Heart left ventricle (tissue), 16 donors: ENCODE results near the gene LGALS3BP. TPM values are rescaled to one million over a fixed set of nuclear protein-coding genes. Genes with fewer than 3 reads are reported as not detected.
A peak's percentile ranks its signal among the peaks of the same experiment; 100 is the strongest.
"Not testable (repeated sequence)": the region's sequence is repeated elsewhere in the genome, so short reads cannot be mapped to it uniquely, and the experiment has no call there.

Experiments used
- ATAC-seq, 4 donors: fragments of 200-7000 bp; cut with Tn5 transposase; one replicate each; pipeline ENCODE4 v1.9.1; 2020 to 2022; ENCODE audit warnings: moderate library complexity in 4 of 4, mild to moderate bottlenecking in 3 of 4, moderate number of reproducible peaks in 1 of 4
- DNase-seq, 5 donors: peaks; one replicate each; pipeline ENCODE4 v3.0.0-alpha.2; 2020
- H3K27ac ChIP-seq, 12 donors: fragments of 200-600 bp; sonication (generic) in 4 of 12; one replicate each; pipeline versions ENCODE4 v1.5.0 to v1.8.0; 2016 to 2022; ENCODE audit warnings: mild to moderate bottlenecking in 2 of 12
- H3K27me3 ChIP-seq, 9 donors: fragments of 200-600 bp; sonication (generic) in 2 of 9; one replicate each; pipeline versions ENCODE4 v1.5.1 to v1.8.0; 2016 to 2022; ENCODE audit warnings: mild to moderate bottlenecking in 3 of 9
- H3K36me3 ChIP-seq, 9 donors: fragments of 200-600 bp; sonication (generic) in 2 of 9; one replicate each; pipeline versions ENCODE4 v1.5.0 to v1.8.0; 2018 to 2022; ENCODE audit warnings: mild to moderate bottlenecking in 2 of 9
- H3K4me1 ChIP-seq, 12 donors: fragments of 200-600 bp; sonication (generic) in 4 of 12; one replicate each; pipeline versions ENCODE4 v1.5.0 to v1.8.0; 2016 to 2022; ENCODE audit warnings: mild to moderate bottlenecking in 3 of 12
- H3K4me3 ChIP-seq, 12 donors: fragments of 200-600 bp; sonication (generic) in 4 of 12; one replicate each; pipeline versions ENCODE4 v1.5.0 to v1.8.0; 2017 to 2022; ENCODE audit warnings: mild to moderate bottlenecking in 9 of 12, moderate library complexity in 4 of 12
- H3K9me3 ChIP-seq, 12 donors: fragments of 200-600 bp; sonication (generic) in 4 of 12; one replicate each; pipeline versions ENCODE4 v1.5.0 to v1.8.0; 2016 to 2022; ENCODE audit warnings: mild to moderate bottlenecking in 1 of 12
- POLR2A ChIP-seq, 2 donors: fragments of 450-650 bp; IDR thresholded peaks; one replicate each; pipeline ENCODE4 v1.6.1; 2017; ENCODE audit warnings: antibody characterized with exemption in 2 of 2, mild to moderate bottlenecking in 2 of 2, moderate library complexity in 2 of 2
- WGBS, 4 donors: extraction: QIAGEN DNeasy Blood & Tissue Kit in 2 of 4; methylation state at CpG; one replicate each; pipeline versions ENCODE4 v1.1.5 to v1.1.7; 2013 to 2018; 5-methylcytosine and 5-hydroxymethylcytosine counted together
- intact Hi-C, 10 donors: fragments of 100-400 bp; cut with DNase I; formaldehyde crosslinking; loops; one replicate each; pipeline versions ENCODE4 v1.11.1 to v1.14.2; 2022
- polyA plus RNA-seq, 2 donors: library from polyadenylated mRNA; stranded (reverse); fragments of 200-250 nt; gene quantifications; one replicate each; pipeline ENCODE4 v1.2.3, GENCODE V29; 2013
- total RNA-seq, 9 donors: library from RNA; depleted of rRNA in 2 of 9; stranded (reverse); fragments of >200 nt in 2 of 9; fragmentation: NEBNext Ultra II Directional in 3 of 9; extraction: Animal tissue kit (Norgen Biotek cat#: 25700) in 3 of 9; gene quantifications; one replicate each; pipeline versions ENCODE4 v1.1.0 to v1.2.4, GENCODE V29; 2016 to 2023
- TF ChIP-seq, protein P1 (sequence below), 12 donors: fragments of 200-600 bp; sonication (generic) in 4 of 12; IDR thresholded peaks; one replicate each; pipeline versions ENCODE4 v1.5.0 to v1.8.0; 2018 to 2022; ENCODE audit warnings: antibody characterized with exemption in 12 of 12, mild to moderate bottlenecking in 5 of 12
- donor health status: ischemic (EF 13 %, LVEDD 7.1; RV severe dilation, severe dysfunction).
- donor health status: healthy with polysubstance abuse.
- donor health status: DM: no; HTN: yes; CAD: no.
- donor health status: DM: no; HTN: no; CAD: no.
- donor health status: ischemic (EF 25% LVEDD 6.9; RV normal size, moderate dysfunction).
- donor health status: ischemic (EF 25% LVEDD 5.7; RV mildly dilated, moderate dysfunction).
- donor health status: healthy.
- donor health status: DM: yes; HTN: yes; CAD: no.
- donor health status: ischemic (EF 35%, LVEDD 5.7; RV mildly dilated, moderate dysfunction).
- donor health status: nonischemic (EF 11% LVEDD 7.7; RV severe dilation, severe dysfunction).
- donor health status: DM: yes; HTN: yes; CAD: no.
- donor health status: PGD.
- donor health status: ischemic (EF 29% LVEDD 5.4; RV normal size, mild dysfunction).
- donor health status: nonischemic (EF 23%, LVEDD 6.1; RV moderate dilation, normal function).

LGALS3BP gene
- total and polyA plus RNA-seq, 11 donors: 178 to 1,343 (median 547) TPM

DNA sequence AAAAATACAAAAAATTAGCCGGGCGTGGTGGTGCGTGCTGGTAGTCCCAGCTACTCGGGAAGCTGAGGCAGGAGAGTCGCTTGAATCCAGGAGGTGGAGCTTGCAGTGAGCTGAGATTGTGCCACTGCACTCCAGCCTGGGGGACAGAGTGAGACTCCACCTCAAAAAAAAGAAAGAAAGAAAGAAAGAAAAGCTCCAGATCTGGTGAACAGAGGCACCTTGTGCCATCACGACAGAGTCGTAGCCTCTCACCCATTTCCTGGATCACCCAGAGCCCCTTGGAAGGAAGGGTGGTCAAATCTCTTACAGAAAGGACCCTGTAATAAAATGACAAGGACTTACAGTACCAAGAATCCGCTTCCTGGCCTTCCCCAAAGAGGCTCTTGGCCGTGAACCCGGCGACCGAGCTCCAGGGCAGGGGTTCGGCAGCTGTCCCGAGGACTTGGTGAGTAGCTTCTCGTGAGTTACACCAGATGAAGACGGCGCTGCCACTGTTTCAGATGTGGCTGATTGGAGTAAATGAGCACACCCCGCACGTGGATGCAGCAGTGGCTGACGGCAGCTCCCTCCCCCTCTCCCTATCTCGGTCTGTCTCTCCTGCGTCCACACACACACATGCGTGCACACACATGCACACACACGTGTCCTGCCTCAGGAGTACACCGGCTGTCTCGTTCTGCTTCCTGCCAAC, 13.5 kb downstream of the LGALS3BP start:
- TF ChIP-seq, protein P1, sequence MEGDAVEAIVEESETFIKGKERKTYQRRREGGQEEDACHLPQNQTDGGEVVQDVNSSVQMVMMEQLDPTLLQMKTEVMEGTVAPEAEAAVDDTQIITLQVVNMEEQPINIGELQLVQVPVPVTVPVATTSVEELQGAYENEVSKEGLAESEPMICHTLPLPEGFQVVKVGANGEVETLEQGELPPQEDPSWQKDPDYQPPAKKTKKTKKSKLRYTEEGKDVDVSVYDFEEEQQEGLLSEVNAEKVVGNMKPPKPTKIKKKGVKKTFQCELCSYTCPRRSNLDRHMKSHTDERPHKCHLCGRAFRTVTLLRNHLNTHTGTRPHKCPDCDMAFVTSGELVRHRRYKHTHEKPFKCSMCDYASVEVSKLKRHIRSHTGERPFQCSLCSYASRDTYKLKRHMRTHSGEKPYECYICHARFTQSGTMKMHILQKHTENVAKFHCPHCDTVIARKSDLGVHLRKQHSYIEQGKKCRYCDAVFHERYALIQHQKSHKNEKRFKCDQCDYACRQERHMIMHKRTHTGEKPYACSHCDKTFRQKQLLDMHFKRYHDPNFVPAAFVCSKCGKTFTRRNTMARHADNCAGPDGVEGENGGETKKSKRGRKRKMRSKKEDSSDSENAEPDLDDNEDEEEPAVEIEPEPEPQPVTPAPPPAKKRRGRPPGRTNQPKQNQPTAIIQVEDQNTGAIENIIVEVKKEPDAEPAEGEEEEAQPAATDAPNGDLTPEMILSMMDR (IDR thresholded peaks at IDR 0.05): no peak
- no peak for TF ChIP-seq POLR2A (IDR thresholded peaks at IDR 0.05)
- peaks cover 0 to 29% (median 15%) of the 10 kb centered on the region in 9 donors for H3K36me3 ChIP-seq
- no peak overlapping the region for H3K4me3 ChIP-seq
- no peak overlapping the region for H3K27ac ChIP-seq
- H3K9me3 ChIP-seq: no peaks in the 10 kb centered on the region
- no peaks in the 10 kb centered on the region for H3K27me3 ChIP-seq
- DNase-seq: no peak
- peaks cover 0 to 19% (median 9%) of the 10 kb centered on the region in 12 donors for H3K4me1 ChIP-seq
- intact Hi-C loops: no loop called here
- peak in 1 of 4 donors; percentile 14 for ATAC-seq
- WGBS, 4 donors: 77 to 87% (median 82%) methylated on average over 24 to 26 of the region's 26 CpGs

DNA sequence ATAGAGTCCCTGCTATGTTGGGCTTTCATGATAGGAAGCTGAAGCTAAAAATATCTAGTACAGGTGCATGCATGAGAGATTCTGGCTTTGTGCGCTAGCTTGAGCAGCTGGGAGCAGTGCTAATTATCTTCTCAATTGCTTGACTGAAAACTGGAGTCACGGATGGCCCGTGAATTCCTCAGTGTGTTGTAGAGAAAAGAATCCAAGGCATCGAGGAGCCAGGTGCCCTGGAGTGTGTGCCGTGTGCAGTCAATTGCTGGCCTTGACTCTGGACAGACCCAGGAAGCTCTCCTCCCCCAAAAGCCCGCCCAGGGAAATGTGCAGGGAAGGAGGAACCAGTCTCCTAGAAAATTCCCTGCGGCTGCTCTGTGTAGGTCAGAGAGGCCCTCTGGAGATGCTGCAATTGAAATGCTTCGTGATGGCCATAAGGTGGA, 14.2 kb downstream of the LGALS3BP start:
- peaks cover 0 to 27% (median 15%) of the 10 kb centered on the region in 9 donors for H3K36me3 ChIP-seq
- intact Hi-C loops: no loop called here
- no peak for ATAC-seq
- no peak for DNase-seq
- 63 to 81% (median 76%) methylated on average over 8 of the region's 8 CpGs for WGBS, 4 donors
- no peak for TF ChIP-seq POLR2A (IDR thresholded peaks at IDR 0.05)
- TF ChIP-seq, protein P1 (IDR thresholded peaks at IDR 0.05): no peak
- H3K4me3 ChIP-seq: no peak overlapping the region
- H3K27ac ChIP-seq: no peak overlapping the region
- peaks cover 0 to 18% (median 1%) of the 10 kb centered on the region in 12 donors for H3K4me1 ChIP-seq
- no peaks in the 10 kb centered on the region for H3K9me3 ChIP-seq
- H3K27me3 ChIP-seq: no peaks in the 10 kb centered on the region

DNA sequence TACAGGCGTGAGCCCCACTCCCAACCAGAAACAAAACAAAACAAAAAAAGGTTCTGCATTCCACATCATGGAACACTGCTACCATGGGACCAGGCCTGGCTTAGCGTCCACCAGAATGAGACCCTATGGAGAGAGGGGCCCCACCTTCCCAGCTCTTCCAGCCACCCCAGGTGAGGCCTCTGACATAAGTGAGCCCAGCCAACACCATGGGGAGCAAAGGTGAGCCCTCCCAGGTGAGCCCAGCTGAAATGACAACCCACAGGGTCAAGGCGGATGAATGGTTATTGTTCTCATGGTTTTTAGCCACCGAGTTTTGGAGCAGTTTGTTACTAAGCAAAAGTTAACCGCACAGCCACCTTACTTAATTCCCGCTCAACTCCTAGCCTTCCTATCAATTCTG, 16.3 kb downstream of the LGALS3BP start:
- peak in 1 of 5 donors; percentile 44 for DNase-seq
- Histone ChIP-seq H3K27me3 (no peaks in the 10 kb centered on the region), H3K4me3 (no peak overlapping the region), H3K36me3 (peaks cover 0 to 14% (median 4%) of the 10 kb centered on the region in 9 donors), H3K27ac (no peak overlapping the region), H3K4me1 (peaks cover 0 to 9% (median 0%) of the 10 kb centered on the region in 12 donors), H3K9me3 (no peaks in the 10 kb centered on the region)
- intact Hi-C loops: no loop called here
- 93 to 96% (median 94%) methylated on average over 6 of the region's 6 CpGs for WGBS, 4 donors
- no peak for ATAC-seq
- TF ChIP-seq, protein P1 (IDR thresholded peaks at IDR 0.05): no peak
- TF ChIP-seq POLR2A (IDR thresholded peaks at IDR 0.05): no peak

DNA sequence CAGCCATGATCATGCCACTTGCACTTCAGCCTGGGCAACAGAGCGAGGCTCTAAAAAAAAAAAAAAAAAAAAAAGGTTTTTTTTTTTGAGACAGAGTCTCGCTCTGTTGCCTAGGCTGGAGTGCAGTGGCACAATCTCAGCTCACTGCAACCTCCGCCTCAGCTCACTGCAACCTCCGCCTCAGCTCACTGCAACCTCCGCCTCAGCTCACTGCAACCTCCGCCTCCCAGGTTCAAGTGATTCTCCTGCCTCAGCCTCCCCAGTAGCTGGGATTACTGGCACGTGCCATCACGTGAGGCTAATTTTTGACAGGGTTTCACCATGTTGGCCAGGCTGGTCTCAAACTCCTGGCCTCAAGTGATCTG, 16.8 kb downstream of the LGALS3BP start:
- DNase-seq, H3K4me3 ChIP-seq, H3K27me3 ChIP-seq, H3K9me3 ChIP-seq, H3K4me1 ChIP-seq, intact Hi-C loops, ATAC-seq, H3K27ac ChIP-seq: not testable (repeated sequence)
- peaks cover 0 to 13% (median 3%) of the 10 kb centered on the region in 9 donors for H3K36me3 ChIP-seq
- WGBS, 4 donors: 92 to 99% (median 96%) methylated on average over 8 of the region's 8 CpGs
